NOMO-1 treated with DMSO at 0.1 percent for 48 hours (cell line): ENCODE measurements around the gene ITGA5.

ENCODE experiments used
- DNase-seq: peaks from one replicate; lab custom pipeline; 2025; ENCODE audit not compliant: unreplicated experiment; lab: John Stamatoyannopoulos, UW

The ITGA5 gene

DNA sequence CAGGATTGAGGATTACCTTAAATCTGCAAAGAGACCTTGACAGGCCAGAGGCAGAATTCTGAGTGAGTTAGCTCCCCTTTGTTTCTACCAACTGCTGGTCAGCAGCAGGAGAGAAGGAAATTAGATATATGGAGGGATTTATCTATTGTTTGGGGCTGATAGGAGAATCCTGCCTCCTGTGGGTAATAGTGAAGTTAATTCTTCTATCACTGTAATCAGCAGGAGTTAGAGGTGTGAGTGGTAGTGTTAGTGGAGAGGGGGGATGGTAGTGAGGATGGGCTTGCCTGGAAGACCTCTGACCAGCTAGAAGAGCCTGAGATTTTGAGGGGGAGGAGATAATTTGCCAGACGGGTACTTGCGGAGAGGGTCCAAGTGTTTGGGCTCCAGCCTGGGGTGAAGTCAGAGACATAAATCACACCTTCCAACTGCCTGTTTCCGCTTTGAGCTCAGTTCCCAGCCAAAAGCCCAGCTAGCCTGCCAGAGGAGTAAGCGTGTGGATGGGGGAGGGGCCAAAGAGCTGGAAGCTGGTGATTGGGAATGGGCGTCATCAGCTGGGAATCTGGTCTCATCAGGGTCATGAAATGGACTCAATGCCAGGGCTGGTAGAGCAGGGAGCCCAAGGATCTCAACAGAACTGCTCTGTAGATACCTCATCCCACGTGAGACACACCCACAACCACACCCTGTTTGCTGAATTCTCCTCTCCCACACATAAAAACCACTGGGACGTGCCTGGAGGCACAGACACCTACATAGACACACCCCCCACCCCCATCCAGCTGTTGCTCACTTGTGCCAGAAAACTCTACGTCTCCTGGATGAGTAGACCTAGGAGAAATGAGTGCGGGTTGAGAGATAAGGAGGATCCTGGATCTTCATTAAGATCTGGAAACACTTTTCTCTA is 13.1 kb upstream of the ITGA5 start:
- peak; percentile 25 for DNase-seq

DNA sequence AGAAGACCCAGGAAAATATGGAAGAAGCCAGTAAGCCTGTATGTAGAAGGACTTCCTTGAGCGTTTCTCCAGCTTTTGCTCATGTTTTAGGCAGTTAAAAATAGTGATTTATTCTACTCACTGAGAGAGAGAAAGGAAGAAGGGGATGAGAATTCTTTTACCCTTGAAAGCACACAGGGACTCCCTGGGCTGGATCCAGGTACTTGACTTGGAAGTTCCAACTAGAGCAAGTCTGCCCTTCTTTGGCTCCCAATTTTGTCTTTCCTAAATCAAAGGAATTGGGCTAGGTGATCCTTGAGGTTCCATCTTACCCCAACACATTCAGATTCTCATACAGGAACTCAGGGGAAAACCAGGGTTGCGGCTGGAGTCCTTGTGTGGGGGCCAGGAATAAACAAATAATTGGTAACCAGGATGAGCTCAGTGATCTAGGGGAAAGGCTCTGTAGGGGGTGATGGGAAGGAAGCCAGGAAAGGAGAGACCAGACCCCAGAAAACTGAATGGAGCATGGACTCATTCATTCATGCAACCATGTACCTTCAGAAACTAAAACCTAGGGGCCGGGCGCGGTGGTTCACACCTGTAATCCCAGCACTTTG is 11.5 kb upstream of the ITGA5 start:
- DNase-seq = no peak

DNA sequence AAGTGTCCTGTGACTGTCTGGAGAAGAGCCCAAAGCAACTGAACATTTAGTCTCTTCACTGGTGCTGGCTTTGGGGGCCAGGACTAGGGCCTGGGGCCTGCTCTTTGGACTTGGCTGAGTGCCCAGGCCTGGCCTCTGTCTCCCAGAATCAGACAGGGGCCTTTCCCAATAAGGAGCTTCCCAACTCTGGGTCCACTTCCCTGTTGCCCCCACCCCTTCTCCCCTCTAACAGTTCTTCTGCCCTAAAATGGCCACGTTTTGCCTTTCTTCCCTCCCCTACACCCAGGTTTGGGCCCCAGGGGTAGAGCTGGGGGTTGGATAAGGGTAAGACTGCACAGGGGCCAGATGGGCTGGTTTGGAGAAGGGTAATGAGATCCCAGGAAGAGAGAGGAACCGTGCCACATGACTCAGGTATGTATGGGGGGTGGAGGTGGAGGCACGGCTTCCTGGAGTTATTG is 10.0 kb upstream of the ITGA5 start:
- no peak for DNase-seq

DNA sequence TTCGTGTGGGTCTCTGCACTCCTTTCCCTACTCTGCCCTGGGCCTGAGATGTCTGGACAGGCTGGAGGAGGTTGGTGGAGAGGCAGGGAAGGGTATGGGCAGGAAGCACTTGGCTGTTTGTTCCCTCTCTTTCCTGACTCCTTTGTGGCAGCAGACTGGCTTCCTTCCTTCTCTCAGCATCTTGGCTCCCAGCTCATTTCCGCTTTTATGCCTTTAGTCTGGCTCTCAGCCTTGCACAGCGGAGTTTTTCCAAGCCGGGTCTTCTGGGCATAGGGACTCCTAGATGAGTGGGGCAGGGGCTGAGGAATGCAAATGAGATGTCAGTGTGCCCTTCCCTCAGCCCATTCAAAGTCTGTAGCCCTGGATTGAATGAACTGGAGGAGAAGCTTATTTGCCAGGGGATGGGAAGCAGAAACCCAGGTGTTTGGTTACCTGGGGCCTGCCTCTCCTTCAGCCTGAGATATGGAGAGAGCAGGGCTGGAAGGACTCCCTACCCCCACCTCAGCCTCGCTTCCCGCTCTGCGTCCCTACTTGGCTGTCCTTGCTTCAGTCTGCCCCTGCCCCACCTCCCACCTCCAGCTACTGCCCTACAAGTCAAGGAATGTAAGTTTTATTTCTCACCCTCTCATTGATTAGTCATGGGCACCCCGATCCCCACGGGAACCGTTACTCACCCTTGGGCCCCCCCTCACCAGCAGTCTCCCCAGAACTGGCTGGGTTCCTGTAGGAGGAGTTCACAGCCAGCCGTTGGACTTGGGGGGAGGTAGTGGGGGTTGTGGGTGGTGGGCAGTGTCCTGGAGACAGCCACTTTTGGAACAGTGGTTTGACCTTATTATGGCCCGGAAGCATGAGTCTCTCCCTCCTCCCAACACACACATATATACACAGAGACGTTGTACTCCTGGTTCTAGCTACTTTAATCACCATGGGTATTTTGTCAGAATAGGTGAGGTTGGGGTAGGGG is 9.3 kb upstream of the ITGA5 start:
- no peak for DNase-seq

GRCh38 chr12:54427106-54427505 is 8.0 kb upstream of the ITGA5 start:
- DNase-seq = no peak

- no peak for DNase-seq
Observed at GRCh38 chr12:54426690-54427089, 7.6 kb upstream of the ITGA5 start.

- DNase-seq = no peak
Observed at GRCh38 chr12:54425702-54426101, 6.6 kb upstream of the ITGA5 start.

- DNase-seq = no peak
Observed at GRCh38 chr12:54424224-54424623, 5.2 kb upstream of the ITGA5 start.

- no peak for DNase-seq
Observed at GRCh38 chr12:54423816-54424150, 4.7 kb upstream of the ITGA5 start.

DNA sequence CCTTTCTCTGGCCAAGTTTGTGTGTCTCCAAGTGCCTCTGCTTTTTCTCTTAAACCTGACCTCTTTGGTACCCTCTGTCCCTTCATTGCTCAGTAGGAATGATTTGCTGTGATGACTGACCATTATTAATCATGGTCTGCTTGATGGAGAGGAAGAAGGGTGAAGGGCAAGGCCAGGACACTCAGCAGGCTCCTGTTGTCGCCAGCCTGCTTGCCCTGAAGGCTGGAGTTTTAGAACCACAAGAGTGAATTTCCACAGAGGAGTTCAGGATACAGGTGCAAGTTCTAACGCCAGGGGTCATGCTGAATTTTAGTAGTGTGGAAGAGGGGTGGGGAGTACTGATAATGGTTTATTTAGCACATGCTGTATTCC is 2.8 kb upstream of the ITGA5 start:
- DNase-seq = no peak

DNA sequence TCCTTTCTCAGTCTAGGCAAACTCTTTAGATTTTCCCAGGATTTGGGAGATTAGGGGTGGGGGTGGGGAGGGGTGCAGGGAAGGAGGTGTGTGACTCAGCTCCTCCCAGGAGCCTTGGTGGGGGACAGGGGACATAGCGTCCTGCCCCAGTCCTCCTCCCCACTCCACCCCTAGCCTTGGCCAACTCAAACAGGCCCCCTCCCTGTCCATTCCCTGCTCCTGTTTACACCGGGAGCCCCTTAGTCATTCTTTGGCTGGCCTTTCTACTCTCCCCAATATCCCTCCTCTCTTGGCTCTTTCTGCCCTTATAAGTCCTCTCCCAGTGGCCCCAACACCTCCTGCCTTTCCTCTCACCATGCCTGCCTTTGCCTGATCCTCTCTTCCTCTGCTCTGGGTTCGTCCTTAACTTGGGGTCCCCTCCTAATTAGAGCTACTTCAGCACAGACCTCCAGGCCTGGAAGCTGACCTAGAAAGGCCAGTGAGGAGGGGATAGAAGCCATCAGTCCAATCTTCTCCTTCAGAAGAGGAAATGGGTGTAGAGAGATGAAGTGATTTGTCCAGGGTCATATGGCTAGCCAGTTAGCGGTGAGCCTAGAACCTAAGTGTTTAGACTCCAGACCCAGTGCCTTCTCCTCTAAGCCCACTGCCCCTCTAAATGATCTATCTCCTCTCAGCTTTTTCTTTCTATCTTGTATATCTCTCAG is 2.3 kb upstream of the ITGA5 start:
- DNase-seq = no peak

DNA sequence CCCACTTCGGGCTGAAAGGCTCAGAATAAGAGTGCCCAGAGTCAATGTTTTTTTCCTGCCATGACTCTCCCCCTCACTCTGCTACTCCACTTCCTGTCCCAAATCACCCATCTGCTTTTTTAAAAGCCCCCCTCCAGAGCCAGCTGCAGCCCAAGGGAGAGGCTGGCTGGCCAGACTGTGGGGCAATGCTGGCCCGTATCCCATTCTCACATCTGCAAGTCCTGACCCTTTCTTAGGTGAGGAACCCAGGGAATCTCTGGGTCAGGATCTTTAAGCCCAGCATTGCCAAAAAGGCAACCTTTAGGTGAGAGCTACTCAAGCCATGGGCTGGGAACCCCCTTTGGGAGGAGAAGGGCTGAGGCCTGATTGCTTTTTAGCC is 1.7 kb upstream of the ITGA5 start:
- DNase-seq = no peak

GRCh38 chr12:54418441-54419087 is 502 bp downstream of the ITGA5 start:
- DNase-seq = no peak

GRCh38 chr12:54417712-54418440 is 1.2 kb downstream of the ITGA5 start:
- no peak for DNase-seq

GRCh38 chr12:54416687-54417603 is 2.1 kb downstream of the ITGA5 start:
- no peak for DNase-seq

GRCh38 chr12:54415221-54415929 is 3.7 kb downstream of the ITGA5 start:
- peak; percentile 22 for DNase-seq

DNA sequence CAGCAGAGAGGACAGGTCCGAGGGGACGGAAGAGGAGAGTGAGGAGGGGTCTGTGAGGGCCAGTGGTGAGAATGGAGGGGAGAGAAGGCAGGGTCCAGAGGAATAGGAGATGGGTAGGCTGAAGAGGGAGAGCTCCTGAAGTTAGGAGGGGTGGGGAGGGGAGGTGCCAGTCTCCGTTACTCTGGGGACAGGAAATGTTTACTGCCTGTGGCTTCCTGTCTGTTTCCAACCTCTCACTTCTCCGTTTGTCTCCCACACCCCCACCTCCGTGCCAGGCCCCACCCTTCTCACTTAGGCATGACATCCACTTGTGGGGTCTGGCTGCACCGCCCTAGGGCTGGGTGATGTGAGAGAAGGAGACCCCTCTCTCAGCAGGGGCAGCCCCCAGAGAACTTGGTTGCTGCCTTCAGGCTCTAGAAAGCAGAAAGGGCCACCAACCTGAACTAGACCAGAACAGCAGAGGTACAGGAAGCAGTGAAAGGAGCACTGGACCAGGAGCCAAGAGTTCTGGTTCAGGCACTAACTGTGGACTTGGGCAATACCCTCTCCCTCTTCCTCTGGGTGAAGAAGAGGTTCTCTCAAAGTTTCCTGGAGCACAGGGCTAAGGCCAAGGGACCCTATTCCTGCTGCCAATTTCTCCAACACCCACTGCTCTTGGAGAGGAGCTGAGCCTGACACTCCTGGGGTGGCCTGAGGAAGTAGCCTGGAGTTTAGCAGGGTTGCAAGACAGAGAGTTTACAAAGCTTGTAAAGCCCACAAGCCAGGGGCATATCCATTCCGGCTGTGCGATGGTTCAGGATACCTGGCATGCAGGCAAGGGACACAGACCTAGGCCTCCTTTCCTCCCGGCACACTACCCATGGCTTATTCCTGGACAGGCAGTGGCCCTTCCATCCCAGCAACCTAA is 5.5 kb downstream of the ITGA5 start:
- DNase-seq = peak; percentile 82
